ENCODE data around the gene SLC16A11. TPM values are rescaled to one million over a fixed set of nuclear protein-coding genes. Genes with fewer than 3 reads are reported as not detected.

SLC16A11 gene
- polyA plus RNA-seq, 1 donor (not counting 4 experiments of a cell fraction or from before 2014, with no cell fraction given): not detected

GRCh38 chr17:6998855-6999508, 44.9 kb downstream of the SLC16A11 start:
- no peak overlapping the region for H3K27ac ChIP-seq (ENCODE audit: control insufficient read depth, insufficient read depth, low read length)
- peaks cover 18 to 23% of the 10 kb centered on the region in 2 experiments for H3K36me3 ChIP-seq (ENCODE audit: control insufficient read depth in 2 of 2, extremely low read depth in 1 of 2, insufficient read depth in 2 of 2, low read length in 2 of 2)
- H3K9me3 ChIP-seq (ENCODE audit: control insufficient read depth, low read depth, low read length): no peaks in the 10 kb centered on the region
- no peaks in the 10 kb centered on the region for H4K20me1 ChIP-seq (ENCODE audit: control insufficient read depth, extremely low read depth, insufficient read depth, low read length)
- peaks cover 8% of the 10 kb centered on the region for H3K4me1 ChIP-seq (ENCODE audit: control insufficient read depth, extremely low read depth, insufficient read depth, low read length)
- H2AFZ ChIP-seq (ENCODE audit: control insufficient read depth, low read length): no peak overlapping the region
- TF ChIP-seq, protein P1, sequence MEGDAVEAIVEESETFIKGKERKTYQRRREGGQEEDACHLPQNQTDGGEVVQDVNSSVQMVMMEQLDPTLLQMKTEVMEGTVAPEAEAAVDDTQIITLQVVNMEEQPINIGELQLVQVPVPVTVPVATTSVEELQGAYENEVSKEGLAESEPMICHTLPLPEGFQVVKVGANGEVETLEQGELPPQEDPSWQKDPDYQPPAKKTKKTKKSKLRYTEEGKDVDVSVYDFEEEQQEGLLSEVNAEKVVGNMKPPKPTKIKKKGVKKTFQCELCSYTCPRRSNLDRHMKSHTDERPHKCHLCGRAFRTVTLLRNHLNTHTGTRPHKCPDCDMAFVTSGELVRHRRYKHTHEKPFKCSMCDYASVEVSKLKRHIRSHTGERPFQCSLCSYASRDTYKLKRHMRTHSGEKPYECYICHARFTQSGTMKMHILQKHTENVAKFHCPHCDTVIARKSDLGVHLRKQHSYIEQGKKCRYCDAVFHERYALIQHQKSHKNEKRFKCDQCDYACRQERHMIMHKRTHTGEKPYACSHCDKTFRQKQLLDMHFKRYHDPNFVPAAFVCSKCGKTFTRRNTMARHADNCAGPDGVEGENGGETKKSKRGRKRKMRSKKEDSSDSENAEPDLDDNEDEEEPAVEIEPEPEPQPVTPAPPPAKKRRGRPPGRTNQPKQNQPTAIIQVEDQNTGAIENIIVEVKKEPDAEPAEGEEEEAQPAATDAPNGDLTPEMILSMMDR (optimal IDR thresholded peaks at IDR 0.05 in 1 of 3, IDR thresholded peaks at IDR 0.05 in 1 of 3, conservative IDR thresholded peaks at IDR 0.05 in 1 of 3; ENCODE audit: extremely low read depth in 1 of 3, insufficient read depth in 2 of 3, low read length in 3 of 3): no peak
- no peak for TF ChIP-seq EZH2 (IDR thresholded peaks at IDR 0.05; ENCODE audit: low read length)
- no peak overlapping the region for H3K4me3 ChIP-seq (ENCODE audit: control insufficient read depth in 2 of 3, extremely low read depth in 1 of 3, insufficient read depth in 2 of 3, low read depth in 1 of 3, low read length in 3 of 3)
- DNase-seq (ENCODE audit: low read depth, low spot score): no peak
- no peaks in the 10 kb centered on the region for H3K27me3 ChIP-seq (ENCODE audit: control insufficient read depth, extremely low read depth, insufficient read depth, low read length)
- FAIRE-seq: no peak
- H3K4me2 ChIP-seq (ENCODE audit: control insufficient read depth, extremely low read depth, insufficient read depth, low read depth, low read length): no peak overlapping the region
- no peak overlapping the region for H3K9ac ChIP-seq (ENCODE audit: control insufficient read depth, extremely low read depth, insufficient read depth, low read length)
- H3K79me2 ChIP-seq (ENCODE audit: control insufficient read depth, insufficient read depth, low read length): peaks cover 4% of the 10 kb centered on the region
- H3K9me1 ChIP-seq (ENCODE audit: control insufficient read depth, extremely low read depth, insufficient read depth, low read length): no peaks in the 10 kb centered on the region
- dilution Hi-C loops (cut with MboI; ENCODE audit: extremely low pct_ligation_motif_present, low sequenced_read_pairs): no loop called here

DNA sequence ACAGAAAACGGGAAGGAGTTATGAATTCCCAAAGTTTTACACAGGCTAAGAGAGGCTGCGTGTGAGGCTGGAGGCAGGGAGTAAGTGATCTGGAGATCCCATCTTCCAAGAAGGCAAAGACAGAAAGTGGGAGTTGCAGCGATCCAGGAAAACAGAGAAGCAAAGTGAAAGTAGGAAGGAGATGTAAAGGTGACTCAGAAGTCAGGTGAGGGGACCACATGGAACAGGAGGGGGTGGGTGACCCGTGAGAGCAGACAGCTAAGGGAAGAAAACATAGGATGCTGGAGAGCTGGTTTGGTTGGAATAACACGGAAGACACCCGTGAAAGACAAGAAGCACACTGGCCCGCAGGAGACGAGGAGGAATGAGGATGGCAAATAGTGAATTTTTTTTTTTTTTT, 46.7 kb downstream of the SLC16A11 start:
- no peak for FAIRE-seq
- H3K9ac ChIP-seq (ENCODE audit: control insufficient read depth, extremely low read depth, insufficient read depth, low read length): no peak overlapping the region
- dilution Hi-C loops (cut with MboI; ENCODE audit: extremely low pct_ligation_motif_present, low sequenced_read_pairs): no loop called here

More for the DNA sequence above, 46.7 kb downstream of the SLC16A11 start:
- H3K9me3 ChIP-seq (ENCODE audit: control insufficient read depth, low read depth, low read length): no peaks in the 10 kb centered on the region
- H4K20me1 ChIP-seq (ENCODE audit: control insufficient read depth, extremely low read depth, insufficient read depth, low read length): no peaks in the 10 kb centered on the region
- peaks cover 8% of the 10 kb centered on the region for H3K4me1 ChIP-seq (ENCODE audit: control insufficient read depth, extremely low read depth, insufficient read depth, low read length)
- no peaks in the 10 kb centered on the region for H3K27me3 ChIP-seq (ENCODE audit: control insufficient read depth, extremely low read depth, insufficient read depth, low read length)
- TF ChIP-seq, protein P1 (optimal IDR thresholded peaks at IDR 0.05 in 1 of 3, IDR thresholded peaks at IDR 0.05 in 1 of 3, conservative IDR thresholded peaks at IDR 0.05 in 1 of 3; ENCODE audit: extremely low read depth in 1 of 3, insufficient read depth in 2 of 3, low read length in 3 of 3): no peak
- no peak for TF ChIP-seq EZH2 (IDR thresholded peaks at IDR 0.05; ENCODE audit: low read length)
- H3K4me3 ChIP-seq (ENCODE audit: control insufficient read depth in 2 of 3, extremely low read depth in 1 of 3, insufficient read depth in 2 of 3, low read depth in 1 of 3, low read length in 3 of 3): no peak overlapping the region
- no peak overlapping the region for H2AFZ ChIP-seq (ENCODE audit: control insufficient read depth, low read length)
- H3K79me2 ChIP-seq (ENCODE audit: control insufficient read depth, insufficient read depth, low read length): no peaks in the 10 kb centered on the region
- H3K9me1 ChIP-seq (ENCODE audit: control insufficient read depth, extremely low read depth, insufficient read depth, low read length): no peaks in the 10 kb centered on the region
- H3K27ac ChIP-seq (ENCODE audit: control insufficient read depth, insufficient read depth, low read length): no peak overlapping the region
- no peak for DNase-seq (ENCODE audit: low read depth, low spot score)
- peaks cover 13 to 17% of the 10 kb centered on the region in 2 experiments for H3K36me3 ChIP-seq (ENCODE audit: control insufficient read depth in 2 of 2, extremely low read depth in 1 of 2, insufficient read depth in 2 of 2, low read length in 2 of 2)
- no peak overlapping the region for H3K4me2 ChIP-seq (ENCODE audit: control insufficient read depth, extremely low read depth, insufficient read depth, low read depth, low read length)

All from keratinocyte (primary cell).